GM12878 (cell line): ENCODE measurements around the gene COL28A1. TPM values are rescaled to one million over a fixed set of nuclear protein-coding genes. Genes with fewer than 3 reads are reported as not detected.

ENCODE experiments used
- ATAC-seq: fragments of 200-7000 bp; cut with Tn5 transposase; 3 replicates; pipeline ENCODE4 v1.9.1; 2020; ENCODE audit warnings: mild to moderate bottlenecking, moderate library complexity
- BruUV-seq: library from RNA; stranded (reverse); fragments of 400-500 nt; replicated peaks from 2 replicates; lab custom pipeline; 2021; lab: Mats Ljungman, UMichigan
- CTCF ChIA-PET: fragments of 300-600 bp; sonication (Branson Sonifier 250); formaldehyde crosslinking; extraction: SDS; loops from one replicate; lab custom pipeline; 2021; ENCODE audit warnings: inconsistent platforms; lab: Yijun Ruan, JAX
- POLR2A ChIA-PET: fragments of 350-600 bp; formaldehyde crosslinking; extraction: SDS; loops from one replicate; lab custom pipeline; 2021; ENCODE audit warnings: inconsistent platforms; lab: Charles Lee
- RAD21 ChIA-PET: fragments of 300-600 bp; sonication (Branson Sonifier 250); formaldehyde crosslinking; loops from one replicate; lab custom pipeline; 2023; ENCODE audit warnings: antibody characterized with exemption; ENCODE audit not compliant: unreplicated experiment; lab: Charles Lee
- SMC1A ChIA-PET: fragments of 300-600 bp; sonication (Branson Sonifier 250); formaldehyde crosslinking; loops from one replicate; lab custom pipeline; 2023; ENCODE audit not compliant: unreplicated experiment, uncharacterized antibody; lab: Charles Lee
- DNase-seq: peaks from one replicate; pipeline ENCODE4 v3.0.0-alpha.2; 2011; ENCODE audit warnings: low read depth, low spot score
- FAIRE-seq: peaks from 3 replicates; lab custom pipeline; 2011; peaks lifted over from hg19 to GRCh38; lab: Jason Lieb, UNC
- H2AFZ ChIP-seq: 2 replicates; pipeline ENCODE4 v1.6.0; 2011; ENCODE audit warnings: low read depth, low read length, control low read depth; ENCODE audit not compliant: control insufficient read depth
- H3K27ac ChIP-seq: 2 replicates; pipeline ENCODE4 v1.5.1; 2011; ENCODE audit warnings: control low read depth; ENCODE audit not compliant: control insufficient read depth, insufficient read depth
- H3K27me3 ChIP-seq, 2 experiments: replicated peaks in 1 of 2; 2 replicates each; pipeline versions ENCODE4 v1.6.0 to v1.6.1; 2011; ENCODE audit warnings: low read length in 1 of 2; ENCODE audit not compliant: control insufficient read depth in 2 of 2, insufficient read depth in 2 of 2
- H3K36me3 ChIP-seq, 2 experiments: 2 replicates each; pipeline ENCODE4 v1.5.1; 2011; ENCODE audit warnings: low read length in 1 of 2; ENCODE audit not compliant: control insufficient read depth in 2 of 2, insufficient read depth in 2 of 2
- H3K4me1 ChIP-seq: 2 replicates; pipeline ENCODE4 v1.6.1; 2011; ENCODE audit warnings: mild to moderate bottlenecking, low read length, moderate library complexity, mixed read lengths; ENCODE audit not compliant: control insufficient read depth, insufficient read depth
- H3K4me2 ChIP-seq: 2 replicates; pipeline ENCODE4 v1.6.0; 2011; ENCODE audit warnings: control low read depth; ENCODE audit not compliant: control insufficient read depth, insufficient read depth
- H3K4me3 ChIP-seq: fragments of 200-600 bp; sonication (generic); 2 replicates; pipeline ENCODE4 v1.5.1; 2016
- H3K79me2 ChIP-seq: 2 replicates; pipeline ENCODE4 v1.6.0; 2011; ENCODE audit warnings: low read length; ENCODE audit not compliant: control insufficient read depth, insufficient read depth
- H3K9ac ChIP-seq: 2 replicates; pipeline ENCODE4 v1.8.0; 2011; ENCODE audit warnings: low read length, control low read depth, mixed read lengths; ENCODE audit not compliant: control insufficient read depth, insufficient read depth
- H3K9me3 ChIP-seq: replicated peaks from 3 replicates; pipeline ENCODE4 v1.5.1; 2011; ENCODE audit warnings: mild to moderate bottlenecking, low read length; ENCODE audit not compliant: control insufficient read depth, insufficient read depth
- H4K20me1 ChIP-seq: 2 replicates; pipeline ENCODE4 v1.6.0; 2011; ENCODE audit not compliant: control insufficient read depth, insufficient read depth
- EGR1 ChIP-seq, 2 experiments: IDR thresholded peaks; 1 replicate in 1 of 2; 2 replicates in 1 of 2; pipeline ENCODE4 v1.6.1; 2011 to 2012; ENCODE audit warnings: low read depth in 2 of 2, low read length in 2 of 2, borderline replicate concordance in 1 of 2, mild to moderate bottlenecking in 1 of 2, moderate library complexity in 1 of 2
- ETV6 ChIP-seq, 2 experiments: fragments of 450-650 bp in 1 of 2; IDR thresholded peaks in 1 of 2; conservative IDR thresholded peaks in 1 of 2; 2 replicates each; pipeline ENCODE4 v1.6.1; 2014; ENCODE audit warnings: antibody characterized with exemption in 1 of 2, borderline replicate concordance in 1 of 2, low read depth in 1 of 2, mild to moderate bottlenecking in 1 of 2, moderate library complexity in 1 of 2
- FOXK2 ChIP-seq: fragments of 450-650 bp; IDR thresholded peaks from 2 replicates; pipeline ENCODE4 v1.6.1; 2017; ENCODE audit warnings: mild to moderate bottlenecking, moderate library complexity
- NFYA ChIP-seq: IDR thresholded peaks from 2 replicates; pipeline ENCODE4 v1.6.1; 2011; ENCODE audit warnings: low read depth, mild to moderate bottlenecking, low read length, improper control_type of control experiment, borderline replicate concordance
- RBBP5 ChIP-seq: fragments of 200-600 bp; sonication (generic); conservative IDR thresholded peaks from 2 replicates; pipeline ENCODE4 v1.6.1; 2016
- SMC3 ChIP-seq: IDR thresholded peaks from 2 replicates; pipeline ENCODE4 v1.6.1; 2011; ENCODE audit warnings: low read length, improper control_type of control experiment, borderline replicate concordance
- STAT1 ChIP-seq: fragments of 450-650 bp; conservative IDR thresholded peaks from 2 replicates; pipeline ENCODE4 v1.6.1; 2014; ENCODE audit warnings: antibody characterized with exemption, mild to moderate bottlenecking
- STAT3 ChIP-seq: IDR thresholded peaks from 2 replicates; pipeline ENCODE4 v1.6.1; 2011; ENCODE audit warnings: low read depth, low read length, improper control_type of control experiment
- TARDBP ChIP-seq: IDR thresholded peaks from 2 replicates; pipeline ENCODE4 v1.6.1; 2016; ENCODE audit warnings: borderline replicate concordance
- TCF3 ChIP-seq: IDR thresholded peaks from 2 replicates; pipeline ENCODE4 v1.6.1; 2012; ENCODE audit warnings: low read depth, mild to moderate bottlenecking, low read length, borderline replicate concordance; ENCODE audit not compliant: insufficient read depth
- YY1 ChIP-seq: IDR thresholded peaks from 2 replicates; pipeline ENCODE4 v1.6.1; 2011; ENCODE audit warnings: low read depth, mild to moderate bottlenecking, low read length
- ZNF274 ChIP-seq: IDR thresholded peaks from one replicate; pipeline ENCODE4 v1.8.0; 2011; ENCODE audit not compliant: insufficient read length, insufficient read depth
- WGBS: methylation state at CpG from one replicate; pipeline ENCODE4 v1.1.6; 2016; ENCODE audit warnings: low lambda C conversion rate; ENCODE audit not compliant: insufficient replicate concordance, insufficient coverage; ENCODE audit errors: missing lambda C conversion rate; 5-methylcytosine and 5-hydroxymethylcytosine counted together
- in situ Hi-C: fragments of 300-500 bp; cut with MboI; formaldehyde crosslinking; loops from 9 replicates; pipeline ENCODE4 v1.14.3; 2018; ENCODE audit warnings: mixed read lengths
- intact Hi-C: fragments of 100-400 bp; cut with micrococcal nuclease; formaldehyde crosslinking; loops from one replicate; pipeline ENCODE4 v1.14.2; 2022; ENCODE audit not compliant: unreplicated experiment
- polyA plus RNA-seq, 11 experiments: library from polyadenylated mRNA; depleted of rRNA in 4 of 11; unstranded in 6 of 11; stranded (reverse) in 5 of 11; fragments of >200 nt; fragmentation: Nextera tagmentation in 4 of 11; fragmentation: Illumina TruSeq in 1 of 11; extraction: Ambion mirVana in 4 of 11; extraction: Trizol in 1 of 11; gene quantifications; 1 replicate in 1 of 11; 2 replicates in 10 of 11; pipeline versions ENCODE4 v1.2.1 to v1.2.3, GENCODE V29; 2011 to 2016; ENCODE audit warnings: inconsistent platforms in 2 of 11, missing spikeins in 2 of 11, low read depth in 1 of 11
- total RNA-seq, 4 experiments: library from RNA; depleted of rRNA in 3 of 4; stranded (reverse); fragments of >200 nt in 3 of 4; fragmentation: Illumina TruSeq in 1 of 4; extraction: Trizol in 1 of 4; gene quantifications; 2 replicates each; pipeline versions ENCODE4 v1.2.1 to v1.2.3, GENCODE V29; 2013 to 2021
- TF ChIP-seq, protein P1 (sequence below): fragments of 450-650 bp; IDR thresholded peaks from 2 replicates; pipeline ENCODE4 v1.6.1; 2017; ENCODE audit warnings: mild to moderate bottlenecking, moderate library complexity

COL28A1 gene
- total and polyA plus RNA-seq, 10 of the 15 experiments (the other 5 are each of a cell fraction or from before 2014, with no cell fraction given): 0.05 to 0.22 TPM; not detected in 8

DNA sequence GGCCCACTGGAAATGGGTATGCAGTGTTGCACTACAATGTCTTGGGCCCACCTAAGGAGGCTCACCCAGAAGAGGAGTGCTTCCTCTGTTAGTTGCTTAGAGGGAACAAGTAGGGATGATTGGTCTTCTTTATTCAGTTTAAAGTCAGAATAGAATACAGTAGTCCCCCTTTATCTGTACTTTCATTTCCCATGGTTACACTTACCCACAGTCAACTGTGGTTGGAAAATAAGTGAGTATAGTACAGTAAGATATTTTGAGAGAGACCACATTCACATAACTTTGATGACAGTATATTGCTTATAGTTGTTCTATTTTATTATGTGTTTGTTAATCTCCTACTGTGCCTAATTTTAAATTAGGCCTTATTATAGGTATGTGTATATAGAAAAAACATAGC, 151.4 kb downstream of the COL28A1 start:
- H3K9ac ChIP-seq: no peak overlapping the region
- H3K4me2 ChIP-seq: no peak overlapping the region
- H3K4me3 ChIP-seq: no peak overlapping the region
- FAIRE-seq (no peak), DNase-seq (no peak), ATAC-seq (no peak)
- in situ Hi-C loops: no loop called here
- no TSS peak for BruUV-seq
- POLR2A ChIA-PET: no interaction called here
- no peak overlapping the region for H3K27ac ChIP-seq
- TF ChIP-seq ETV6 (conservative IDR thresholded peaks at IDR 0.05 in 1 of 2, IDR thresholded peaks at IDR 0.05 in 1 of 2; ENCODE audit: borderline replicate concordance in 1 of 2, low read depth in 1 of 2) (no peak), YY1 (no peak), FOXK2 (no peak), STAT3 (no peak), RBBP5 (no peak), TARDBP (no peak)
- intact Hi-C loops: no loop called here
- H3K36me3 ChIP-seq: no peaks in the 10 kb centered on the region
- no peaks in the 10 kb centered on the region for H3K4me1 ChIP-seq
- no peaks in the 10 kb centered on the region for H3K79me2 ChIP-seq
- H2AFZ ChIP-seq: no peak overlapping the region
- no peaks in the 10 kb centered on the region for H3K9me3 ChIP-seq
- RAD21 ChIA-PET: no interaction called here
- no peaks in the 10 kb centered on the region for H4K20me1 ChIP-seq
- SMC1A ChIA-PET: no interaction called here
- H3K27me3 ChIP-seq: no peaks in the 10 kb centered on the region
- CTCF ChIA-PET: no interaction called here

DNA sequence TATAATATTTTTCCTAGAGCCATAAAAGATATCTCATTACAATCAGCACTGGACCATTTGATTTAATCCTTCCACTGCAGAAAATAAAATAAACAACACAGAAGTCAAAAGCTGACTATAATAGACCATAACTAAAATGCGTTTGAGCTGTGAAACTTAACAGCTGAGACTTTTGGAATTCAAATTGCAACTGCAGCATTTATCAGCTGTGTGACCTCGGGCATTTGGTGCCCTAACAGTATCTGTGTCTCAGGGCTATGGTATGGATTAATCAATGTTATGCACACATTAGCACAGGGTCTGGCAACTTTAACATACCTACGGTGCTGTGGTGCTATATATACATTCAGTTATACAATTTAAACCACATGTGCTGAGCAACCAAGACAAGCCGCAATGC, 160.1 kb downstream of the COL28A1 start:
- no peak overlapping the region for H2AFZ ChIP-seq
- TF ChIP-seq STAT1 (no peak), EGR1 (IDR thresholded peaks at IDR 0.05; ENCODE audit: borderline replicate concordance in 1 of 2, low read depth in 2 of 2, low read length in 2 of 2) (no peak), ZNF274 (no peak), TCF3 (no peak), NFYA (no peak), SMC3 (no peak)
- TF ChIP-seq, protein P1, sequence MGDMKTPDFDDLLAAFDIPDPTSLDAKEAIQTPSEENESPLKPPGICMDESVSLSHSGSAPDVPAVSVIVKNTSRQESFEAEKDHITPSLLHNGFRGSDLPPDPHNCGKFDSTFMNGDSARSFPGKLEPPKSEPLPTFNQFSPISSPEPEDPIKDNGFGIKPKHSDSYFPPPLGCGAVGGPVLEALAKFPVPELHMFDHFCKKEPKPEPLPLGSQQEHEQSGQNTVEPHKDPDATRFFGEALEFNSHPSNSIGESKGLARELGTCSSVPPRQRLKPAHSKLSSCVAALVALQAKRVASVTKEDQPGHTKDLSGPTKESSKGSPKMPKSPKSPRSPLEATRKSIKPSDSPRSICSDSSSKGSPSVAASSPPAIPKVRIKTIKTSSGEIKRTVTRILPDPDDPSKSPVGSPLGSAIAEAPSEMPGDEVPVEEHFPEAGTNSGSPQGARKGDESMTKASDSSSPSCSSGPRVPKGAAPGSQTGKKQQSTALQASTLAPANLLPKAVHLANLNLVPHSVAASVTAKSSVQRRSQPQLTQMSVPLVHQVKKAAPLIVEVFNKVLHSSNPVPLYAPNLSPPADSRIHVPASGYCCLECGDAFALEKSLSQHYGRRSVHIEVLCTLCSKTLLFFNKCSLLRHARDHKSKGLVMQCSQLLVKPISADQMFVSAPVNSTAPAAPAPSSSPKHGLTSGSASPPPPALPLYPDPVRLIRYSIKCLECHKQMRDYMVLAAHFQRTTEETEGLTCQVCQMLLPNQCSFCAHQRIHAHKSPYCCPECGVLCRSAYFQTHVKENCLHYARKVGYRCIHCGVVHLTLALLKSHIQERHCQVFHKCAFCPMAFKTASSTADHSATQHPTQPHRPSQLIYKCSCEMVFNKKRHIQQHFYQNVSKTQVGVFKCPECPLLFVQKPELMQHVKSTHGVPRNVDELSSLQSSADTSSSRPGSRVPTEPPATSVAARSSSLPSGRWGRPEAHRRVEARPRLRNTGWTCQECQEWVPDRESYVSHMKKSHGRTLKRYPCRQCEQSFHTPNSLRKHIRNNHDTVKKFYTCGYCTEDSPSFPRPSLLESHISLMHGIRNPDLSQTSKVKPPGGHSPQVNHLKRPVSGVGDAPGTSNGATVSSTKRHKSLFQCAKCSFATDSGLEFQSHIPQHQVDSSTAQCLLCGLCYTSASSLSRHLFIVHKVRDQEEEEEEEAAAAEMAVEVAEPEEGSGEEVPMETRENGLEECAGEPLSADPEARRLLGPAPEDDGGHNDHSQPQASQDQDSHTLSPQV: no peak
- POLR2A ChIA-PET: no interaction called here
- no peaks in the 10 kb centered on the region for H3K9me3 ChIP-seq
- no peak overlapping the region for H3K4me2 ChIP-seq
- RAD21 ChIA-PET: interaction anchor here (0.9 kb wide), 1 partner anchor 193 kb away, joined by 3 read pairs; the partner anchor contains the start of gene C1GALT1
- no peak for DNase-seq
- FAIRE-seq: no peak
- in situ Hi-C loops: no loop called here
- SMC1A ChIA-PET: interaction anchor here (0.9 to 1.0 kb wide), 2 partner anchors 23 to 59 kb away, joined by 3 read pairs; no protein-coding TSS in a partner anchor
- no peaks in the 10 kb centered on the region for H3K79me2 ChIP-seq
- BruUV-seq: no TSS peak
- intact Hi-C loops: no loop called here
- H4K20me1 ChIP-seq: no peaks in the 10 kb centered on the region
- no peak overlapping the region for H3K4me3 ChIP-seq
- H3K36me3 ChIP-seq: no peaks in the 10 kb centered on the region
- H3K4me1 ChIP-seq: no peaks in the 10 kb centered on the region
- WGBS: 41% methylated on average over 4 of the region's 4 CpGs
- H3K27ac ChIP-seq: no peak overlapping the region
- H3K27me3 ChIP-seq: no peaks in the 10 kb centered on the region
- no peak for ATAC-seq
- H3K9ac ChIP-seq: no peak overlapping the region
- CTCF ChIA-PET: interaction anchor here (1.3 kb wide), 1 partner anchor 269 kb away, joined by 3 read pairs; no protein-coding TSS in a partner anchor
